Lung (tissue), 12 donors: ENCODE results near the gene MYO3B. TPM values are rescaled to one million over a fixed set of nuclear protein-coding genes. Genes with fewer than 3 reads are reported as not detected.

Source experiments
- ATAC-seq: fragments of 200-7000 bp; cut with Tn5 transposase; one replicate; pipeline ENCODE4 v1.9.1; 2020; ENCODE audit warnings: moderate number of reproducible peaks; ENCODE audit not compliant: insufficient read depth, low FRiP score
- DNase-seq, 3 donors: peaks; one replicate each; pipeline ENCODE4 v3.0.0-alpha.2; 2013 to 2017
- H3K27ac ChIP-seq, 2 donors: one replicate each; pipeline ENCODE4 v1.5.1; 2013; ENCODE audit warnings: mild to moderate bottlenecking in 2 of 2, moderate library complexity in 2 of 2, control low read depth in 1 of 2, inconsistent platforms in 1 of 2, low read depth in 1 of 2, low read length in 1 of 2
- H3K27me3 ChIP-seq, 3 donors: one replicate each; pipeline ENCODE4 v1.5.1; 2013; ENCODE audit warnings: low read length in 2 of 3; ENCODE audit not compliant: control insufficient read depth in 3 of 3, insufficient read depth in 3 of 3
- H3K36me3 ChIP-seq, 4 donors: one replicate each; pipeline ENCODE4 v1.5.1; 2013; ENCODE audit warnings: low read length in 4 of 4, mild to moderate bottlenecking in 1 of 4, moderate library complexity in 1 of 4; ENCODE audit not compliant: control insufficient read depth in 4 of 4, insufficient read depth in 4 of 4
- H3K4me1 ChIP-seq, 5 donors: one replicate each; pipeline ENCODE4 v1.5.1; 2013; ENCODE audit warnings: low read length in 5 of 5, mild to moderate bottlenecking in 2 of 5, moderate library complexity in 1 of 5; ENCODE audit not compliant: control insufficient read depth in 5 of 5, insufficient read depth in 5 of 5
- H3K4me3 ChIP-seq: one replicate; pipeline ENCODE4 v1.5.1; 2013; ENCODE audit warnings: mild to moderate bottlenecking, control low read depth, moderate library complexity
- H3K9ac ChIP-seq, 2 donors: one replicate each; pipeline ENCODE4 v1.5.1; 2013; ENCODE audit warnings: low read length in 2 of 2, control low read depth in 1 of 2; ENCODE audit not compliant: insufficient read depth in 1 of 2
- H3K9me3 ChIP-seq, 4 donors: one replicate each; pipeline ENCODE4 v1.5.1; 2013; ENCODE audit warnings: low read length in 3 of 4, mild to moderate bottlenecking in 1 of 4, moderate library complexity in 1 of 4; ENCODE audit not compliant: control insufficient read depth in 4 of 4, insufficient read depth in 3 of 4
- WGBS, 2 donors: extraction: QIAGEN DNeasy Blood & Tissue Kit; methylation state at CpG; one replicate each; pipeline ENCODE4 v1.1.7; 2013; 5-methylcytosine and 5-hydroxymethylcytosine counted together
- polyA plus RNA-seq, 2 donors: library from polyadenylated mRNA; stranded (reverse); fragments of 200-250 nt; gene quantifications; one replicate each; pipeline ENCODE4 v1.2.1, GENCODE V29; 2013
- total RNA-seq, 2 donors: library from RNA; depleted of rRNA in 1 of 2; stranded (reverse); fragments of >200 nt in 1 of 2; gene quantifications; one replicate each; pipeline ENCODE4 v1.2.1, GENCODE V29; 2014 to 2021
- TF ChIP-seq, protein P1 (sequence below): IDR thresholded peaks from 2 replicates; pipeline ENCODE4 v1.5.1; 2012; ENCODE audit warnings: mild to moderate bottlenecking; ENCODE audit errors: control extremely low read depth, extremely low read depth
- donor health status: control.
- donor health status: control.
- donor health status: Bipolar disorder and iron deficiency.
- donor health status: healthy.
- donor health status: DM: yes; HTN: yes; CAD: no.

The MYO3B gene
- total and polyA plus RNA-seq, 4 donors: 0.03 to 0.82 (median 0.05) TPM; not detected in 1

DNA sequence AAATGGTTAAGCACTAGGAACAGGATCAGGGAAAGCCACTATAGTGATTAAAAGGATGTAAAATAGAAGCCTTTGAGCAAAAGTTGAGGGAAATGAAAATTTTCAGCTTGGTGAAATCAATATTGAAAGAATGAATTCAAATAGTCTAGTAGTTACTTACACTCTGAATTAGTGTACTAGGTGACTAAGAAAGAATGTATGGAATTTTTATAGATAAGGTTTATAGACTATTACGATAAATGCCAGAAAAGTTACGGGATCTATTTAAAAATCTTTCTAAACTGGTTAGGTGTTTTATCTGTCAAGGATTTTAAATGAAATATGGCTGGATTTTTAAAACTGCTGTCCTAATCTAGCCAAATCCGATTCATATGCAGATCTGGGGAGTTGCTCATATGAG is 208.6 kb downstream of the MYO3B start:
- no peak overlapping the region for H3K27ac ChIP-seq
- no peak overlapping the region for H3K4me3 ChIP-seq
- H3K27me3 ChIP-seq: peaks cover 0 to 4% (median 0%) of the 10 kb centered on the region in 3 donors
- TF ChIP-seq, protein P1, sequence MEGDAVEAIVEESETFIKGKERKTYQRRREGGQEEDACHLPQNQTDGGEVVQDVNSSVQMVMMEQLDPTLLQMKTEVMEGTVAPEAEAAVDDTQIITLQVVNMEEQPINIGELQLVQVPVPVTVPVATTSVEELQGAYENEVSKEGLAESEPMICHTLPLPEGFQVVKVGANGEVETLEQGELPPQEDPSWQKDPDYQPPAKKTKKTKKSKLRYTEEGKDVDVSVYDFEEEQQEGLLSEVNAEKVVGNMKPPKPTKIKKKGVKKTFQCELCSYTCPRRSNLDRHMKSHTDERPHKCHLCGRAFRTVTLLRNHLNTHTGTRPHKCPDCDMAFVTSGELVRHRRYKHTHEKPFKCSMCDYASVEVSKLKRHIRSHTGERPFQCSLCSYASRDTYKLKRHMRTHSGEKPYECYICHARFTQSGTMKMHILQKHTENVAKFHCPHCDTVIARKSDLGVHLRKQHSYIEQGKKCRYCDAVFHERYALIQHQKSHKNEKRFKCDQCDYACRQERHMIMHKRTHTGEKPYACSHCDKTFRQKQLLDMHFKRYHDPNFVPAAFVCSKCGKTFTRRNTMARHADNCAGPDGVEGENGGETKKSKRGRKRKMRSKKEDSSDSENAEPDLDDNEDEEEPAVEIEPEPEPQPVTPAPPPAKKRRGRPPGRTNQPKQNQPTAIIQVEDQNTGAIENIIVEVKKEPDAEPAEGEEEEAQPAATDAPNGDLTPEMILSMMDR: no peak
- H3K36me3 ChIP-seq: no peaks in the 10 kb centered on the region
- H3K4me1 ChIP-seq: no peaks in the 10 kb centered on the region
- H3K9me3 ChIP-seq: no peaks in the 10 kb centered on the region
- ATAC-seq (no peak), DNase-seq (no peak)
- 68 to 79% methylated on average over 3 of the region's 3 CpGs for WGBS, 2 donors
- no peak overlapping the region for H3K9ac ChIP-seq

DNA sequence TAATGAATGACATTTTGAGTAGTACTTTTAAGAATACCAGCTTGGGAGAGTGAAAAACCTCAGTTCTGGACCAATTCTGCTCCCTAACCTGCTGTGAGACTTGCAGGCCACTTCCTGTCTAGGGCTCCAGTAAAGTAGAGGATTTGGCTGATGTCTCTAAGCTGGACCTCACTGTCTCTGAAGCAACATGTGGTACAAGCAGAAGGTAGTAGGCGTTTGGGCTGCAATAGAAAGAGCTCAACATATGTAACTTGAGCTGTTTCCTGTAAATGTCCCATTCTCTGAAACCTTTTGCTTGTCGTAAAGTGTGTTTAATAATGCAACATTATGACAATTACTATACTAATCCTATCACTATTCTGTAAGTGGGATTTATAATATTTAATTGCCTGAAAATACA is 213.1 kb downstream of the MYO3B start:
- H3K4me1 ChIP-seq: peaks cover 0 to 4% (median 0%) of the 10 kb centered on the region in 5 donors
- peaks cover 0 to 4% (median 0%) of the 10 kb centered on the region in 3 donors for H3K27me3 ChIP-seq
- H3K9me3 ChIP-seq: no peaks in the 10 kb centered on the region
- H3K4me3 ChIP-seq: no peak overlapping the region
- DNase-seq: no peak
- TF ChIP-seq, protein P1: no peak
- H3K27ac ChIP-seq: no peak overlapping the region
- ATAC-seq: no peak
- no peak overlapping the region for H3K9ac ChIP-seq
- 79 to 82% methylated on average over 2 of the region's 2 CpGs for WGBS, 2 donors
- no peaks in the 10 kb centered on the region for H3K36me3 ChIP-seq

DNA sequence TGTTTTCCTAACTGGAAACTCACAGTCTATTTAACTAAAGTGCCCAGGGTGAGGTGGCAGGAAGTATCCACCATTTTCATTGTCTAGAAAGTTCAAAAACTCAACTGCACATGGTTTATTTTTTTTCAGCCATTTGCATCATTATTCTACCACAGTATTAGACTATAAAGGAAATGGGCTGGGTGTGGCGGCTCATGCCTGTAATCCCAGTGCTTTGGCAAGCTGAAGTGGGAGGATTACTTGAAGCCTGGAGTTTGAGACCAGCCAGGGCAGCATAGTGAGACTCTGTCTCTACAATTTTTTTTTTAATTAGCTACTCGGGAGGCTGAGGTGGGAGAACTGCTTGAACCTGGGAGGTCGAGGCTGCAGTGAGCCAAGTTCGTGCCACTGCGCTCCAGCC is 213.8 kb downstream of the MYO3B start:
- Histone ChIP-seq H3K4me3 (no peak overlapping the region), H3K9ac (no peak overlapping the region), H3K4me1 (peaks cover 0 to 4% (median 0%) of the 10 kb centered on the region in 5 donors), H3K27me3 (no peaks in the 10 kb centered on the region), H3K36me3 (no peaks in the 10 kb centered on the region), H3K9me3 (no peaks in the 10 kb centered on the region), H3K27ac (no peak overlapping the region)
- TF ChIP-seq, protein P1: no peak
- DNase-seq (no peak), ATAC-seq (no peak)
- WGBS, 2 donors: 92 to 94% methylated on average over 5 of the region's 5 CpGs

DNA sequence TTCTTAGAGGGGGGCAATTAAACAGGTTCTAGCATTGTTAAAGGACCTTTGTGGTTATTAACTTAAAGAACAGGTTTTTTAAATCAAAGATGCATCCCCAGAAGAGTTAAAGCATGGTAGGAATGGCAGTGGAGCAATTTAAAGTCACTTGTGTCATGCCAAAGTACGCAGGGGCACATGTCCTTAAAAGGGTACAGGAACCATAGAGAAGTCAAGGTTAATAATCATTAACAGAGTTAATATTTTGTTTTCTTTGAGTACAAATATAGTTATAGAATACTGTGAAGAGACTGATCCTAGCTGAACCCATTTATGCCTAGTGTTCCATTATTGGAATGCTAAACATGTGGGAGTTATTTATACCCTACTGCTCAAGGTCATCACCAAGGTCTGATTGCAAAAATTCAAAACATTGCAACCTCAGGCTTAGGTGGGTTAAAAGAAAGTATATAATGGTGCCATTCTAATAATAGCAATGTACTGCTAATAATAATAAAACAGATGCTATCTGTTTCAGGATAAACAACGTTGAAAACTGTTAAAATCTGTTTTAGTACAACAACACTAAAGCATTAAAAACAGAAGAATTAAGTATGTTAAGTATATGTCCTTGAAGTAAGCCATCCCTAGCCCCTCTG is 216.0 kb downstream of the MYO3B start:
- Histone ChIP-seq H3K36me3 (no peaks in the 10 kb centered on the region), H3K4me3 (no peak overlapping the region), H3K9me3 (no peaks in the 10 kb centered on the region), H3K27ac (no peak overlapping the region), H3K27me3 (peaks cover 0 to 2% (median 0%) of the 10 kb centered on the region in 3 donors), H3K4me1 (peaks cover 0 to 4% (median 0%) of the 10 kb centered on the region in 5 donors), H3K9ac (no peak overlapping the region)
- TF ChIP-seq, protein P1: no peak
- DNase-seq (no peak), ATAC-seq (no peak)
- 49 to 57% methylated on average over 2 of the region's 2 CpGs for WGBS, 2 donors
